ENCODE measurements around the gene TEC. TPM values are rescaled to one million over a fixed set of nuclear protein-coding genes. Genes with fewer than 3 reads are reported as not detected.

Gene TEC
- total RNA-seq, 1 experiment from 2014 or later = 0.67 TPM

DNA sequence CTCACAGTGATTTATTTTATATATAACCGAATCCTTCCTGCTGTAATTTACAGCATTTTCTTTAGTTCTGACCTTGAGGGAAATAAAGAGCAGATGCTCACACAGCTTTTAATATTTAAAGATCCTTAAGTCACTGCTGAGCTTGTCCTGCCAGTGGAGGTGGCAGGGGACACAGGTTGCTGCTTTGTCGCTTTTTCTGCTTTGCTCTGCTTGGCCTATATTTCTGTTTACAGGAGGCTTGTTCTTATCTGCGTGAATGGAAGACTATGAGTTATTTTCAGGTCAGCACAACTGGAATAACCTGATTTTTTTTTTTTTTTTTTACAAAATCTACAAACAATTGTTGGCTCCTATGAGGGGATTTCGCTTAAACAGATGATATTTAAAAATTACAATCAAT is 137.9 kb downstream of the TEC start:
- ATAC-seq (no peak), DNase-seq (ENCODE audit: low read depth, low spot score) (no peak)
- Histone ChIP-seq H3K27me3 (ENCODE audit: control insufficient read depth, insufficient read depth, low read length) (no peaks in the 10 kb centered on the region), H3K27ac (ENCODE audit: low read length) (no peak overlapping the region), H3K9me3 (ENCODE audit: control insufficient read depth, insufficient read depth, low read depth, low read length) (no peaks in the 10 kb centered on the region), H3K4me1 (ENCODE audit: control insufficient read depth, insufficient read depth, low read length) (no peaks in the 10 kb centered on the region; the same call in 1 of the 2 replicates), H3K36me3 (ENCODE audit: control insufficient read depth, insufficient read depth, low read length) (no peaks in the 10 kb centered on the region), H3K4me3 (ENCODE audit: low read depth in 2 of 2, low read length in 2 of 2) (no peak overlapping the region)
- TF ChIP-seq TCF7L2 (IDR thresholded peaks at IDR 0.05; ENCODE audit: low read depth, low read length) (no peak), SIN3A (IDR thresholded peaks at IDR 0.05; ENCODE audit: borderline replicate concordance, insufficient read depth, low read depth, low read length) (no peak), POLR2AphosphoS5 (IDR thresholded peaks at IDR 0.05; ENCODE audit: low read depth, low read length) (no peak)
- TF ChIP-seq, protein P1, sequence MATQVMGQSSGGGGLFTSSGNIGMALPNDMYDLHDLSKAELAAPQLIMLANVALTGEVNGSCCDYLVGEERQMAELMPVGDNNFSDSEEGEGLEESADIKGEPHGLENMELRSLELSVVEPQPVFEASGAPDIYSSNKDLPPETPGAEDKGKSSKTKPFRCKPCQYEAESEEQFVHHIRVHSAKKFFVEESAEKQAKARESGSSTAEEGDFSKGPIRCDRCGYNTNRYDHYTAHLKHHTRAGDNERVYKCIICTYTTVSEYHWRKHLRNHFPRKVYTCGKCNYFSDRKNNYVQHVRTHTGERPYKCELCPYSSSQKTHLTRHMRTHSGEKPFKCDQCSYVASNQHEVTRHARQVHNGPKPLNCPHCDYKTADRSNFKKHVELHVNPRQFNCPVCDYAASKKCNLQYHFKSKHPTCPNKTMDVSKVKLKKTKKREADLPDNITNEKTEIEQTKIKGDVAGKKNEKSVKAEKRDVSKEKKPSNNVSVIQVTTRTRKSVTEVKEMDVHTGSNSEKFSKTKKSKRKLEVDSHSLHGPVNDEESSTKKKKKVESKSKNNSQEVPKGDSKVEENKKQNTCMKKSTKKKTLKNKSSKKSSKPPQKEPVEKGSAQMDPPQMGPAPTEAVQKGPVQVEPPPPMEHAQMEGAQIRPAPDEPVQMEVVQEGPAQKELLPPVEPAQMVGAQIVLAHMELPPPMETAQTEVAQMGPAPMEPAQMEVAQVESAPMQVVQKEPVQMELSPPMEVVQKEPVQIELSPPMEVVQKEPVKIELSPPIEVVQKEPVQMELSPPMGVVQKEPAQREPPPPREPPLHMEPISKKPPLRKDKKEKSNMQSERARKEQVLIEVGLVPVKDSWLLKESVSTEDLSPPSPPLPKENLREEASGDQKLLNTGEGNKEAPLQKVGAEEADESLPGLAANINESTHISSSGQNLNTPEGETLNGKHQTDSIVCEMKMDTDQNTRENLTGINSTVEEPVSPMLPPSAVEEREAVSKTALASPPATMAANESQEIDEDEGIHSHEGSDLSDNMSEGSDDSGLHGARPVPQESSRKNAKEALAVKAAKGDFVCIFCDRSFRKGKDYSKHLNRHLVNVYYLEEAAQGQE (IDR thresholded peaks at IDR 0.05; ENCODE audit: insufficient read depth in 1 of 2, low read depth in 2 of 2, low read length in 1 of 2) = no peak
- TF ChIP-seq, protein P2, sequence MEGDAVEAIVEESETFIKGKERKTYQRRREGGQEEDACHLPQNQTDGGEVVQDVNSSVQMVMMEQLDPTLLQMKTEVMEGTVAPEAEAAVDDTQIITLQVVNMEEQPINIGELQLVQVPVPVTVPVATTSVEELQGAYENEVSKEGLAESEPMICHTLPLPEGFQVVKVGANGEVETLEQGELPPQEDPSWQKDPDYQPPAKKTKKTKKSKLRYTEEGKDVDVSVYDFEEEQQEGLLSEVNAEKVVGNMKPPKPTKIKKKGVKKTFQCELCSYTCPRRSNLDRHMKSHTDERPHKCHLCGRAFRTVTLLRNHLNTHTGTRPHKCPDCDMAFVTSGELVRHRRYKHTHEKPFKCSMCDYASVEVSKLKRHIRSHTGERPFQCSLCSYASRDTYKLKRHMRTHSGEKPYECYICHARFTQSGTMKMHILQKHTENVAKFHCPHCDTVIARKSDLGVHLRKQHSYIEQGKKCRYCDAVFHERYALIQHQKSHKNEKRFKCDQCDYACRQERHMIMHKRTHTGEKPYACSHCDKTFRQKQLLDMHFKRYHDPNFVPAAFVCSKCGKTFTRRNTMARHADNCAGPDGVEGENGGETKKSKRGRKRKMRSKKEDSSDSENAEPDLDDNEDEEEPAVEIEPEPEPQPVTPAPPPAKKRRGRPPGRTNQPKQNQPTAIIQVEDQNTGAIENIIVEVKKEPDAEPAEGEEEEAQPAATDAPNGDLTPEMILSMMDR (IDR thresholded peaks at IDR 0.05) = no peak
- BruUV-seq (replicated peaks) = no TSS peak
- POLR2A ChIA-PET = no interaction called here
- CTCF ChIA-PET = no interaction called here
- intact Hi-C loops (cut with micrococcal nuclease; ENCODE audit: unreplicated experiment) = no loop called here
- in situ Hi-C loops (cut with HindIII; ENCODE audit: low pct_unique_long_range_greater_than_20kb, low sequenced_read_pairs) = no loop called here

DNA sequence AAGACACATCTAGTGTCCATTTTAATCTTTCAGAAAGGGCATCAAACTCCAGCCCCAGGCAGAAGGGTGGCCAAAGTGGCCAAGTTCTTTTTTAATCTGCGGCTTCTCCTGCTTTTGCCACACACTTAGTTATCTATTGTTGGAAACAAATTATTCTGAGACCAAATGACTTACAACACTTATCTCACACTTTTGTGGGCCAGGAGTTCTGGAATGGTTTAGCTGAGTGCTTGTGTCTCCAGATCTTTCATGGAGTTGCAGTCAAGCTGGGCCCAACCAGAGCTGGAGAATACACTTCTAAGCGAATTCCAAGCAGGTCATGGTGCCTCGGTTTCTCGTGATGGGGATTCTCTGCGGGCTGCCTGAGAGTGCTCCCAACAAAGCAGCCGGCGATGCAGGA is 139.5 kb downstream of the TEC start:
- no peak overlapping the region for H3K4me3 ChIP-seq (ENCODE audit: low read depth in 2 of 2, low read length in 2 of 2)
- TF ChIP-seq TCF7L2 (IDR thresholded peaks at IDR 0.05; ENCODE audit: low read depth, low read length) = no peak
- TF ChIP-seq, protein P2 (IDR thresholded peaks at IDR 0.05) = no peak
- TF ChIP-seq SIN3A (IDR thresholded peaks at IDR 0.05; ENCODE audit: borderline replicate concordance, insufficient read depth, low read depth, low read length) = no peak
- TF ChIP-seq, protein P1 (IDR thresholded peaks at IDR 0.05; ENCODE audit: insufficient read depth in 1 of 2, low read depth in 2 of 2, low read length in 1 of 2) = no peak
- no peak for TF ChIP-seq POLR2AphosphoS5 (IDR thresholded peaks at IDR 0.05; ENCODE audit: low read depth, low read length)
- H3K36me3 ChIP-seq (ENCODE audit: control insufficient read depth, insufficient read depth, low read length) = no peaks in the 10 kb centered on the region
- in situ Hi-C loops (cut with HindIII; ENCODE audit: low pct_unique_long_range_greater_than_20kb, low sequenced_read_pairs) (no loop called here), intact Hi-C loops (cut with micrococcal nuclease; ENCODE audit: unreplicated experiment) (no loop called here)
- ChIA-PET CTCF (no interaction called here), POLR2A (no interaction called here)
- no TSS peak for BruUV-seq (replicated peaks)
- H3K27me3 ChIP-seq (ENCODE audit: control insufficient read depth, insufficient read depth, low read length) = no peaks in the 10 kb centered on the region
- H3K27ac ChIP-seq (ENCODE audit: low read length) = no peak overlapping the region
- no peaks in the 10 kb centered on the region for H3K9me3 ChIP-seq (ENCODE audit: control insufficient read depth, insufficient read depth, low read depth, low read length)
- ATAC-seq = no peak
- H3K4me1 ChIP-seq (ENCODE audit: control insufficient read depth, insufficient read depth, low read length) = no peaks in the 10 kb centered on the region; the same call in 1 of the 2 replicates
- DNase-seq (ENCODE audit: low read depth, low spot score) = no peak

Measured in Panc1 (cell line).